ENCODE data around the gene RHBDD3.

Gene RHBDD3

DNA sequence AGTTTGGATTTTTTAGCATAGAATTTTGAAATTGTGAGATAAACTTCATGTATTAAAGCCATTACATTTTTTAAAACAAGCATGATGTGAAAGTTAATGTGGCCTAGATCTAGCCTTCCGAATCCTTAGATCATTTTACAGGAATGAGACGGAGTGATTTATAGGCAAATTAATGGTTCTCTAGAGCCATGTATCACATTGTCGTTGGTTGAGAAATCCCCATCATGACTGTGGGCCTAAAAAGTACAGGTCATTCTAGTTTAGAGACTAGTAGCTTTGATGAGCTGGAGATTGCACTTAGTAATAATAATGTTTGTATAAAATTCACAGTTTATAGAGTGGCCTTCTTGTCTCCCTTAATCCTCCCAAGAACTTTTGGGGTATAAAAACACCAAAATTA, 7.4 kb upstream of the RHBDD3 start:
- in situ Hi-C loops (cut with HindIII; ENCODE audit: low pct_unique_long_range_greater_than_20kb, low sequenced_read_pairs): no loop called here
- no peak for TF ChIP-seq JUND (IDR thresholded peaks at IDR 0.05; ENCODE audit: low read depth)
- no peak for DNase-seq (ENCODE audit: low read depth in 1 of 2, low spot score in 1 of 2)

DNA sequence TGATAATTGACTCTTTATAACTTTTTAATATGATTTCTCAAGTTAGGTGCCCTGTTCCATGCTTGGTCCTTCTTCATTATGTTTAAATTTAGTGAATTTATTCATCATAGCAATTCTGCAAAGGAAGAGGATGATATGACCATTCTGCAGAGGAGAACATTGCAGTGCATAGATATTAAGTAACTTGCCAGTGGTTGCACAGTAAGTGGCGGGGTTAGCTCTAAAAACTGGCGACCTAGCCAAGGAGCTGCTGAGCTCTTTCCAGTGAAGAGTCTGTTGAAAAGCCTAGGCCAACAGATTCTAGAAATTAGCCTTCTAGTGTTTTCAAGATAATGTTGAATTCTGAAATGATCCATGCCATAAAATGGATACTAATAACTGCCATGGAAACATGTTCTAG, 4.8 kb upstream of the RHBDD3 start:
- no peak for TF ChIP-seq JUND (IDR thresholded peaks at IDR 0.05; ENCODE audit: low read depth)
- no peak for DNase-seq (ENCODE audit: low read depth in 1 of 2, low spot score in 1 of 2)
- in situ Hi-C loops (cut with HindIII; ENCODE audit: low pct_unique_long_range_greater_than_20kb, low sequenced_read_pairs): no loop called here

DNA sequence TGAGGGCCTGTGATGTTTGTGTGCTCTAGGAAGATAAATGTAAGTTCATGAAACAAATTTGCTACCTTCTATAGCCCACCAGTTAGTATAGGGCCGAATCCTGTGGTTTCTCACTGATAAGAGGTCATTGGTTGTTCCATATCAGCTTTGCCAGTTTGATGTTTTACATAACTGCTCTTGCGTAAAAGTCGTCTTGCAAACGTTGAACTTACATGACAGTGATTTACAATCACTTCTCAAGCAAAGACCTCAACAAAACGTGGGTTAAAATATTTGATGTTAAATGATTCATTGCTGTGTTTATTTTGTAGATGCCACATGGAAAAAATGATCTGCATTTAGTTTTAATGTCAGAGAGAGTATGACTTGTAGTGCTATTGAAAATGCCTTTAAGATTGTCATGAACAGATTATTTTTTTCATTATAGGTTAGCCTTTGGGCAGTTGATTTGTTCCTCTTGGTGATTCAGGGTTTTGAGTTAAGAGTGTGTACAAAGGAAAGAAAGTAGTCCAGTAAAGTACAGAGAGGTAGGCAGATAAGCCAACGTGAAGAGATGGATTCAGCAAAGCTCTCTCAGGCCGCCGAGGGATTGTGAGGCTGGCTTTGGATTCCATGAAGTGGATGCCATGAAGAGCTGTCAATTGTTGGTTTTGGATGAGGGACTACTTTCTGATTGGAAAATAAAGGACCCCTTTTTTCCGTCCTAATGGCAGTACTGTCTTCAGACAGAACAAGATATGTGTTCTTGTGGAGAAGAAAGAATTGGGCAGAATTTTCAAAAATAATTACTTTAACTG, 2.9 kb upstream of the RHBDD3 start:
- in situ Hi-C loops (cut with HindIII; ENCODE audit: low pct_unique_long_range_greater_than_20kb, low sequenced_read_pairs): no loop called here
- TF ChIP-seq JUND (IDR thresholded peaks at IDR 0.05; ENCODE audit: low read depth): no peak
- DNase-seq (ENCODE audit: low read depth in 1 of 2, low spot score in 1 of 2): no peak

- peak in 1 of 2 experiments; percentile 13 for DNase-seq (ENCODE audit: low read depth in 1 of 2, low spot score in 1 of 2)
- TF ChIP-seq JUND (IDR thresholded peaks at IDR 0.05; ENCODE audit: low read depth): no peak
- in situ Hi-C loops (cut with HindIII; ENCODE audit: low pct_unique_long_range_greater_than_20kb, low sequenced_read_pairs): no loop called here
Observed at GRCh38 chr22:29269731-29270474, 2.1 kb upstream of the RHBDD3 start.

GRCh38 chr22:29269230-29269604, 1.4 kb upstream of the RHBDD3 start:
- no peak for TF ChIP-seq JUND (IDR thresholded peaks at IDR 0.05; ENCODE audit: low read depth)
- peak in 1 of 2 experiments; percentile 19 for DNase-seq (ENCODE audit: low read depth in 1 of 2, low spot score in 1 of 2)
- in situ Hi-C loops (cut with HindIII; ENCODE audit: low pct_unique_long_range_greater_than_20kb, low sequenced_read_pairs): no loop called here

DNA sequence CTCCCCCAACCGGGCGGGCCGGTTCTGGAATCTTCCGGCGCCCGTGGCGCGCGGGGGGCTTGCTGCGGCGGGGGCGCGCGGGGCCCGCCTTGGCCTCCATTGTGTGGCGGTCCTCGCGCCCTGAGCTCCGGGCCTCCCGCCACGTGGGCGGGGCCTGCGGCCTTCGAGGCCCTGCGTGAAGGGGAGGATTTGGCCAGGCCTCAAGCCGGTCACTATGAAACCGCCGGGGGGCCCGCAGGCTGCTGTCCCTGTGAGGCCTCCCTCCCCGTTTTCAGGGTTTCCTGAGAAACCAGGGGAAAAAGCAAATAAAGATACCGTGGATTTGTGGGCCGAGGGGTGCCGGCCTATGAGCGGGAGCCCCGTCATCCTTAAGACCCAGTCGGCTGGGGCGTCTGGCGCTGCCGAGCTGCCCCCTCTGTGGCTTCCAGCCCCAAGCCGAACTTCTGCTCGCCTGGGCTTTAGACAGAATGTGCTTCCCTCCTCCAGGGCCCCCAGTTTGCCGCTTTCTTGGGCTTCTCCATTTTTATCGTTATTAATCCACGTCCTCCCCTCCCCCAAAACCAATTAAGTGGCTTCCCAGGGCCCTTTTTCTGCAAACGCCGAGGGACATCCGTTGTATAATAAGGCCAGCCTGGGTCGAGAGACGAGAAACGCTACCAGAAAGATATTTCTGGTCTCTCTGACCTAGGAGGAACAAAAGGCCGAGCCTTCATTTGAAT, 889 bp upstream of the RHBDD3 start:
- DNase-seq (ENCODE audit: low read depth in 1 of 2, low spot score in 1 of 2): peak in 1 of 2 experiments; percentile 64
- in situ Hi-C loops (cut with HindIII; ENCODE audit: low pct_unique_long_range_greater_than_20kb, low sequenced_read_pairs): no loop called here
- no peak for TF ChIP-seq JUND (IDR thresholded peaks at IDR 0.05; ENCODE audit: low read depth)

DNA sequence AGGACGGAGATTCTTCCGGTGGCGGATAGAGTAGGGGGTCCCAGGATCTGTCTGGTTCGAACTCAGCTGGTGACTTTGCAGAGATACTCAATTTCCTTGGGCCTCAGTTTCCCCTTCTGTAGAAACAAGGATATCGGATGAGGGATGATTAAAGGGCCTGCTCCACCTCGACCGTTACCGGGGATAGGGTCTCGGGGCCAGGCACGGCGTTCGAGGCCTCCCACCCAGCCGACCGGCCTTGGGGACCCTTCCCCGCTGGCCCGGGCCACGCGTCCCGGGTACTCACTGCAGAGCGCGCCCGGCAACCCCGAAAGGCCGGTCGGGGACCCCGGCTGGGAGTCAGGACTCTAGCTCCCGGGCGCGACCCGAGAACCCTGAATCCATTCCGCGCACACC, 321 bp downstream of the RHBDD3 start:
- DNase-seq (ENCODE audit: low read depth in 1 of 2, low spot score in 1 of 2): no peak
- in situ Hi-C loops (cut with HindIII; ENCODE audit: low pct_unique_long_range_greater_than_20kb, low sequenced_read_pairs): no loop called here
- no peak for TF ChIP-seq JUND (IDR thresholded peaks at IDR 0.05; ENCODE audit: low read depth)

- no peak for DNase-seq (ENCODE audit: low read depth in 1 of 2, low spot score in 1 of 2)
- in situ Hi-C loops (cut with HindIII; ENCODE audit: low pct_unique_long_range_greater_than_20kb, low sequenced_read_pairs): no loop called here
Observed at GRCh38 chr22:29266564-29267461, 968 bp downstream of the RHBDD3 start.

GRCh38 chr22:29265929-29266328, 1.9 kb downstream of the RHBDD3 start:
- in situ Hi-C loops (cut with HindIII; ENCODE audit: low pct_unique_long_range_greater_than_20kb, low sequenced_read_pairs): no loop called here
- no peak for TF ChIP-seq JUND (IDR thresholded peaks at IDR 0.05; ENCODE audit: low read depth)
- DNase-seq (ENCODE audit: low read depth in 1 of 2, low spot score in 1 of 2): no peak

More at GRCh38 chr22:29266564-29267461, 968 bp downstream of the RHBDD3 start:
- no peak for TF ChIP-seq JUND (IDR thresholded peaks at IDR 0.05; ENCODE audit: low read depth)

DNA sequence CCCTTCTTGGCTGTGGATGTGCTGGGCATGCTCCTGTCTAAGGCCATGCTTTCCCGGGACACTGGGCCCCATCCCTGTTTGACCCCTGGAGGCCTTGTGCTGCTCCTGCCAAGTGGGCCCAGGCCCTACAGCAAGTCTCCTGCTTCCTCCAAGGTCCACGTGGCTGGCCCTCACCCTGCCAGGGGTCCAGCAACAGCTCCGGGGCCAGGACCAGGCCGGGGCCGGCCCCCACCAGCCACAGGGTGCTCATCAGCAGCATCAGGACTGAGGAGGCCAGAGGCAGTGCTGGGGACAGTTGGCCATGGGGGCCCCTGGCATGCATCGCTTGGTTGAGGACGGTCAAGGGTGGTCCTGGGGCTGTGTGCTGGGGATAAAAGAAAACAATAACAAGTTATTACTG, 2.5 kb downstream of the RHBDD3 start:
- no peak for TF ChIP-seq JUND (IDR thresholded peaks at IDR 0.05; ENCODE audit: low read depth)
- no peak for DNase-seq (ENCODE audit: low read depth in 1 of 2, low spot score in 1 of 2)
- in situ Hi-C loops (cut with HindIII; ENCODE audit: low pct_unique_long_range_greater_than_20kb, low sequenced_read_pairs): no loop called here

GRCh38 chr22:29263791-29264276, 3.9 kb downstream of the RHBDD3 start:
- DNase-seq (ENCODE audit: low read depth in 1 of 2, low spot score in 1 of 2): no peak
- in situ Hi-C loops (cut with HindIII; ENCODE audit: low pct_unique_long_range_greater_than_20kb, low sequenced_read_pairs): no loop called here
- TF ChIP-seq JUND (IDR thresholded peaks at IDR 0.05; ENCODE audit: low read depth): no peak

Measured in T47D (cell line).